Measurements from ENCODE around the gene AFMID. TPM values are rescaled to one million over a fixed set of nuclear protein-coding genes. Genes with fewer than 3 reads are reported as not detected.

Gene AFMID
- total RNA-seq, 1 experiment from 2014 or later: 65.8 TPM

- Histone ChIP-seq H3K79me2 (ENCODE audit: insufficient read depth, low read length) (no peaks in the 10 kb centered on the region), H3K4me3 (replicated peaks in 1 of 2; ENCODE audit: low read depth in 1 of 2, low read length in 2 of 2) (peak overlapping the region; percentile 13 to 44), H3K36me3 (ENCODE audit: control insufficient read depth in 1 of 2, insufficient read depth in 2 of 2, low read length in 2 of 2) (no peaks in the 10 kb centered on the region), H3K9ac (ENCODE audit: low read length) (peak overlapping the region; percentile 58), H3K9me2 (ENCODE audit: insufficient read depth) (no peaks in the 10 kb centered on the region), H3K27ac (ENCODE audit: low read depth, low read length) (peak overlapping the region; percentile 67), H3K9me3 (ENCODE audit: control insufficient read depth in 1 of 2, insufficient read depth in 1 of 2, low read depth in 1 of 2, low read length in 2 of 2) (no peaks in the 10 kb centered on the region), H3K4me1 (ENCODE audit: control insufficient read depth in 1 of 2, insufficient read depth in 2 of 2, low read length in 2 of 2) (peaks cover 59 to 89% of the 10 kb centered on the region in 2 experiments), H3K4me2 (ENCODE audit: low read length) (peak overlapping the region; percentile 82), H4K20me1 (ENCODE audit: insufficient read depth) (no peaks in the 10 kb centered on the region), H2AFZ (ENCODE audit: low read depth, low read length, poor library complexity, severe bottlenecking) (no peak overlapping the region), H3K27me3 (ENCODE audit: insufficient read depth, low read length) (no peaks in the 10 kb centered on the region)
- ATAC-seq (peak; percentile 6), DNase-seq (ENCODE audit: low read depth, low spot score) (no peak)
- CTCF ChIA-PET: interaction anchor here (0.6 to 2.0 kb wide), 12 partner anchors 9 to 122 kb away, joined by 3 to 7 read pairs (median 4); partner anchors contain the start of genes AFMID and TK1
- RAD21 ChIA-PET (ENCODE audit: low non-redundant PET in 1 of 2, low total read pairs in 2 of 2, uncharacterized antibody in 2 of 2, unreplicated experiment in 2 of 2): interaction anchor here (0.5 to 1.4 kb wide), 4 partner anchors 13 to 219 kb away, joined by 3 to 6 read pairs (median 4); partner anchors contain the start of gene TMC6 (in 1 of the 2)
- no TSS peak for BruUV-seq (replicated peaks)
- POLR2A ChIA-PET: interaction anchor here (0.6 to 1.8 kb wide), 9 partner anchors 12 to 203 kb away, joined by 3 to 24 read pairs (median 5); partner anchors contain the start of genes AFMID and TK1
- TF ChIP-seq ATF3 (IDR thresholded peaks at IDR 0.05) (no peak), YY1 (IDR thresholded peaks at IDR 0.05; ENCODE audit: extremely low read depth, insufficient replicate concordance, low read depth, low read length) (no peak)
- intact Hi-C loops (cut with micrococcal nuclease): loop anchor here (2.0 kb wide), 1 partner anchor 27 kb away; the partner anchor contains the start of gene SYNGR2
Measured at GRCh38 chr17:78141437-78142118, 45.6 kb upstream of the AFMID start.

- Histone ChIP-seq H3K27me3 (ENCODE audit: insufficient read depth, low read length) (no peaks in the 10 kb centered on the region), H3K4me2 (ENCODE audit: low read length) (peak overlapping the region; percentile 82), H3K36me3 (ENCODE audit: control insufficient read depth in 1 of 2, insufficient read depth in 2 of 2, low read length in 2 of 2) (no peaks in the 10 kb centered on the region), H3K4me3 (replicated peaks in 1 of 2; ENCODE audit: low read depth in 1 of 2, low read length in 2 of 2) (peak overlapping the region; percentile 13 to 44), H3K9me3 (ENCODE audit: control insufficient read depth in 1 of 2, insufficient read depth in 1 of 2, low read depth in 1 of 2, low read length in 2 of 2) (no peaks in the 10 kb centered on the region), H3K27ac (ENCODE audit: low read depth, low read length) (peak overlapping the region; percentile 67), H4K20me1 (ENCODE audit: insufficient read depth) (no peaks in the 10 kb centered on the region), H3K79me2 (ENCODE audit: insufficient read depth, low read length) (no peaks in the 10 kb centered on the region), H2AFZ (ENCODE audit: low read depth, low read length, poor library complexity, severe bottlenecking) (no peak overlapping the region), H3K4me1 (ENCODE audit: control insufficient read depth in 1 of 2, insufficient read depth in 2 of 2, low read length in 2 of 2) (peaks cover 59 to 85% of the 10 kb centered on the region in 2 experiments), H3K9ac (ENCODE audit: low read length) (peak overlapping the region; percentile 58), H3K9me2 (ENCODE audit: insufficient read depth) (no peaks in the 10 kb centered on the region)
- intact Hi-C loops (cut with micrococcal nuclease): no loop called here
- ATAC-seq (peak; percentile 48), DNase-seq (ENCODE audit: low read depth, low spot score) (peak; percentile 97)
- TF ChIP-seq POLR2AphosphoS5 (IDR thresholded peaks at IDR 0.05; ENCODE audit: low read depth, low read length) (peak; percentile 88), ZBTB33 (IDR thresholded peaks at IDR 0.05; ENCODE audit: extremely low read depth, insufficient replicate concordance, low read length) (peak; percentile 85), ZFX (IDR thresholded peaks at IDR 0.05) (no peak), TCF7L2 (IDR thresholded peaks at IDR 0.05; ENCODE audit: borderline replicate concordance, extremely low read depth, insufficient read depth, insufficient read length) (peak; percentile 98)
- no TSS peak for BruUV-seq (replicated peaks)
- CTCF ChIA-PET: interaction anchor here (0.6 to 2.0 kb wide), 12 partner anchors 9 to 123 kb away, joined by 3 to 7 read pairs (median 4); partner anchors contain the start of genes AFMID and TK1
- RAD21 ChIA-PET (ENCODE audit: low non-redundant PET in 1 of 2, low total read pairs in 2 of 2, uncharacterized antibody in 2 of 2, unreplicated experiment in 2 of 2): interaction anchor here (0.5 to 1.4 kb wide), 5 partner anchors 14 to 219 kb away, joined by 3 to 6 read pairs (median 3); partner anchors contain the start of gene TMC6 (in 1 of the 2)
- POLR2A ChIA-PET: interaction anchor here (0.6 to 1.8 kb wide), 9 partner anchors 10 to 202 kb away, joined by 3 to 24 read pairs (median 5); partner anchors contain the start of genes AFMID and TK1
Measured at GRCh38 chr17:78142119-78142861, 44.9 kb upstream of the AFMID start.
